HL-60/S4 treated with retinoic acid at 250 ng/mL for 4 days and 3 days (cell line): Measurements from ENCODE around the gene CCRL2.
"Not testable (repeated sequence)": the region's sequence is repeated elsewhere in the genome, so short reads cannot be mapped to it uniquely, and the experiment has no call there.

Source experiments
- in situ Hi-C: fragments of 300-500 bp; cut with MboI; formaldehyde crosslinking; loops from 2 replicates; pipeline ENCODE4 v1.7.0; 2022; ENCODE audit warnings: low sequenced_read_pairs

The CCRL2 gene

GRCh38 chr3:46423588-46423987 is 16.5 kb downstream of the CCRL2 start:
- in situ Hi-C loops, result no loop called here

- in situ Hi-C loops, result not testable (repeated sequence)
Measured at GRCh38 chr3:46426476-46426875, 19.4 kb downstream of the CCRL2 start.

- in situ Hi-C loops, result not testable (repeated sequence)
Measured at GRCh38 chr3:46427404-46427803, 20.3 kb downstream of the CCRL2 start.

GRCh38 chr3:46427916-46428833 is 21.1 kb downstream of the CCRL2 start:
- in situ Hi-C loops, result no loop called here

GRCh38 chr3:46429250-46429649 is 22.2 kb downstream of the CCRL2 start:
- in situ Hi-C loops, result no loop called here

- in situ Hi-C loops, result no loop called here
Measured at GRCh38 chr3:46429671-46430070, 22.6 kb downstream of the CCRL2 start.

GRCh38 chr3:46430879-46431278 is 23.8 kb downstream of the CCRL2 start:
- in situ Hi-C loops, result not testable (repeated sequence)

GRCh38 chr3:46431905-46432304 is 24.8 kb downstream of the CCRL2 start:
- in situ Hi-C loops, result not testable (repeated sequence)

GRCh38 chr3:46433118-46433517 is 26.1 kb downstream of the CCRL2 start:
- in situ Hi-C loops, result not testable (repeated sequence)

GRCh38 chr3:46433841-46434240 is 26.8 kb downstream of the CCRL2 start:
- in situ Hi-C loops, result no loop called here

GRCh38 chr3:46435081-46435726 is 28.1 kb downstream of the CCRL2 start:
- in situ Hi-C loops, result no loop called here

- in situ Hi-C loops, result no loop called here
Measured at GRCh38 chr3:46438831-46439230, 31.8 kb downstream of the CCRL2 start.

- in situ Hi-C loops, result no loop called here
Measured at GRCh38 chr3:46440531-46441294, 33.7 kb downstream of the CCRL2 start.

- in situ Hi-C loops, result no loop called here
Measured at GRCh38 chr3:46442576-46443530, 35.8 kb downstream of the CCRL2 start.

GRCh38 chr3:46447228-46447985 is 40.3 kb downstream of the CCRL2 start:
- in situ Hi-C loops, result no loop called here

GRCh38 chr3:46448721-46449120 is 41.7 kb downstream of the CCRL2 start:
- in situ Hi-C loops, result no loop called here

GRCh38 chr3:46449755-46450552 is 42.9 kb downstream of the CCRL2 start:
- in situ Hi-C loops, result no loop called here

- in situ Hi-C loops, result no loop called here
Measured at GRCh38 chr3:46453526-46454208, 46.6 kb downstream of the CCRL2 start.
